Neural progenitor cell (in vitro differentiated cells): ENCODE data around the gene PDIA5. TPM values are rescaled to one million over a fixed set of nuclear protein-coding genes. Genes with fewer than 3 reads are reported as not detected.

ENCODE experiments used
- DNase-seq: peaks from one replicate; pipeline ENCODE4 v3.0.0-alpha.2; 2016; ENCODE audit warnings: low spot score
- H2AFZ ChIP-seq: fragments of 200-600 bp; sonication (generic); replicated peaks from 2 replicates; pipeline ENCODE4 v1.6.1; 2016; ENCODE audit warnings: antibody characterized with exemption
- H3F3A ChIP-seq: fragments of 200-600 bp; sonication (generic); 2 replicates; pipeline ENCODE4 v1.6.1; 2016; ENCODE audit warnings: antibody characterized with exemption, low read depth
- H3K27ac ChIP-seq: fragments of 200-600 bp; sonication (generic); 2 replicates; pipeline ENCODE4 v1.5.1; 2016; ENCODE audit warnings: mild to moderate bottlenecking
- H3K27me3 ChIP-seq: fragments of 200-600 bp; sonication (generic); 2 replicates; pipeline ENCODE4 v1.6.1; 2016; ENCODE audit warnings: mild to moderate bottlenecking, moderate library complexity
- H3K36me3 ChIP-seq: fragments of 200-600 bp; sonication (generic); 2 replicates; pipeline ENCODE4 v1.5.1; 2016
- H3K4me1 ChIP-seq: fragments of 200-600 bp; sonication (generic); 2 replicates; pipeline ENCODE4 v1.6.1; 2016; ENCODE audit warnings: mixed run types
- H3K4me2 ChIP-seq: fragments of 200-600 bp; sonication (generic); 2 replicates; pipeline ENCODE4 v1.6.1; 2016
- H3K4me3 ChIP-seq: fragments of 200-600 bp; sonication (generic); 2 replicates; pipeline ENCODE4 v1.5.1; 2016
- H3K79me2 ChIP-seq: fragments of 200-600 bp; sonication (generic); 2 replicates; pipeline ENCODE4 v1.6.1; 2016; ENCODE audit warnings: low read depth
- H3K9ac ChIP-seq: fragments of 200-600 bp; sonication (generic); 2 replicates; pipeline ENCODE4 v1.6.1; 2016
- H3K9me3 ChIP-seq: fragments of 200-600 bp; sonication (generic); 2 replicates; pipeline ENCODE4 v1.5.1; 2016; ENCODE audit warnings: low read depth
- H4K20me1 ChIP-seq: fragments of 200-600 bp; sonication (generic); 2 replicates; pipeline ENCODE4 v1.6.1; 2016; ENCODE audit warnings: low read depth
- H3K27ac Mint-ChIP-seq: 3 replicates; pipeline ENCODE4 v1.8.0; 2021; ENCODE audit warnings: mixed read lengths
- H3K27me3 Mint-ChIP-seq: 2 replicates; pipeline ENCODE4 v1.8.0; 2022; ENCODE audit warnings: low read depth, mild to moderate bottlenecking, inconsistent platforms, moderate library complexity, mixed read lengths; ENCODE audit not compliant: insufficient read depth
- H3K36me3 Mint-ChIP-seq: 3 replicates; pipeline ENCODE4 v1.8.0; 2021; ENCODE audit warnings: mixed read lengths
- H3K4me1 Mint-ChIP-seq: 3 replicates; pipeline ENCODE4 v1.8.0; 2021; ENCODE audit warnings: mixed read lengths
- H3K4me3 Mint-ChIP-seq: 3 replicates; pipeline ENCODE4 v1.8.0; 2021; ENCODE audit warnings: mild to moderate bottlenecking, moderate library complexity, mixed read lengths
- H3K9me3 Mint-ChIP-seq: 3 replicates; pipeline ENCODE4 v1.8.0; 2020; ENCODE audit warnings: mixed read lengths
- EZH2 ChIP-seq: fragments of 200-600 bp; sonication (generic); IDR thresholded peaks from 2 replicates; pipeline ENCODE4 v1.6.1; 2017; ENCODE audit warnings: antibody characterized with exemption, mild to moderate bottlenecking, moderate library complexity
- EZH2phosphoT487 ChIP-seq: fragments of 200-600 bp; sonication (generic); IDR thresholded peaks from 2 replicates; pipeline ENCODE4 v1.6.1; 2017; ENCODE audit warnings: antibody characterized with exemption
- total RNA-seq: library from RNA; depleted of rRNA; stranded (reverse); fragments of >200 nt; gene quantifications from 2 replicates; pipeline ENCODE4 v1.2.3, GENCODE V29; 2015; ENCODE audit warnings: low replicate concordance
- TF ChIP-seq, protein P1 (sequence below): fragments of 200-600 bp; sonication (generic); IDR thresholded peaks from 2 replicates; pipeline ENCODE4 v1.5.1; 2017; ENCODE audit warnings: antibody characterized with exemption, mild to moderate bottlenecking

The PDIA5 gene
- total RNA-seq, 1 donor from 2014 or later = 15.8 TPM

GRCh38 chr3:123102249-123102648 lies 35.4 kb downstream of the PDIA5 start:
- Histone ChIP-seq H3K79me2 (no peaks in the 10 kb centered on the region), H3K4me2 (no peak overlapping the region), H3K4me3 (no peak overlapping the region), H3K36me3 (no peaks in the 10 kb centered on the region), H4K20me1 (no peaks in the 10 kb centered on the region), H3K9me3 (no peaks in the 10 kb centered on the region), H3K27ac (no peak overlapping the region), H3K4me1 (peaks cover 13% of the 10 kb centered on the region), H3K9ac (no peak overlapping the region), H3F3A (no peaks in the 10 kb centered on the region), H2AFZ (no peak overlapping the region), H3K27me3 (no peaks in the 10 kb centered on the region)
- Mint-ChIP-seq H3K27me3 (peaks cover 13% of the 10 kb centered on the region), H3K4me3 (no peak overlapping the region), H3K4me1 (peaks cover 30% of the 10 kb centered on the region), H3K9me3 (no peaks in the 10 kb centered on the region), H3K27ac (no peak overlapping the region), H3K36me3 (peaks cover 42% of the 10 kb centered on the region)
- no peak for DNase-seq
- no peak for TF ChIP-seq EZH2phosphoT487
- TF ChIP-seq EZH2 = no peak
- TF ChIP-seq, protein P1, sequence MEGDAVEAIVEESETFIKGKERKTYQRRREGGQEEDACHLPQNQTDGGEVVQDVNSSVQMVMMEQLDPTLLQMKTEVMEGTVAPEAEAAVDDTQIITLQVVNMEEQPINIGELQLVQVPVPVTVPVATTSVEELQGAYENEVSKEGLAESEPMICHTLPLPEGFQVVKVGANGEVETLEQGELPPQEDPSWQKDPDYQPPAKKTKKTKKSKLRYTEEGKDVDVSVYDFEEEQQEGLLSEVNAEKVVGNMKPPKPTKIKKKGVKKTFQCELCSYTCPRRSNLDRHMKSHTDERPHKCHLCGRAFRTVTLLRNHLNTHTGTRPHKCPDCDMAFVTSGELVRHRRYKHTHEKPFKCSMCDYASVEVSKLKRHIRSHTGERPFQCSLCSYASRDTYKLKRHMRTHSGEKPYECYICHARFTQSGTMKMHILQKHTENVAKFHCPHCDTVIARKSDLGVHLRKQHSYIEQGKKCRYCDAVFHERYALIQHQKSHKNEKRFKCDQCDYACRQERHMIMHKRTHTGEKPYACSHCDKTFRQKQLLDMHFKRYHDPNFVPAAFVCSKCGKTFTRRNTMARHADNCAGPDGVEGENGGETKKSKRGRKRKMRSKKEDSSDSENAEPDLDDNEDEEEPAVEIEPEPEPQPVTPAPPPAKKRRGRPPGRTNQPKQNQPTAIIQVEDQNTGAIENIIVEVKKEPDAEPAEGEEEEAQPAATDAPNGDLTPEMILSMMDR = no peak

GRCh38 chr3:123102826-123103225 lies 36.0 kb downstream of the PDIA5 start:
- DNase-seq = no peak
- no peaks in the 10 kb centered on the region for H3K79me2 ChIP-seq
- H3F3A ChIP-seq = no peaks in the 10 kb centered on the region
- no peaks in the 10 kb centered on the region for H3K27me3 ChIP-seq
- TF ChIP-seq, protein P1 = no peak
- TF ChIP-seq EZH2 = no peak
- no peak for TF ChIP-seq EZH2phosphoT487
- no peak overlapping the region for H3K27ac ChIP-seq
- no peak overlapping the region for H3K4me3 Mint-ChIP-seq
- no peaks in the 10 kb centered on the region for H3K36me3 ChIP-seq
- H3K27me3 Mint-ChIP-seq = peaks cover 14% of the 10 kb centered on the region
- peaks cover 30% of the 10 kb centered on the region for H3K4me1 Mint-ChIP-seq
- H4K20me1 ChIP-seq = no peaks in the 10 kb centered on the region
- no peaks in the 10 kb centered on the region for H3K9me3 Mint-ChIP-seq
- H2AFZ ChIP-seq = no peak overlapping the region
- no peak overlapping the region for H3K27ac Mint-ChIP-seq
- H3K9me3 ChIP-seq = no peaks in the 10 kb centered on the region
- no peak overlapping the region for H3K4me3 ChIP-seq
- no peak overlapping the region for H3K9ac ChIP-seq
- peaks cover 45% of the 10 kb centered on the region for H3K36me3 Mint-ChIP-seq
- no peak overlapping the region for H3K4me2 ChIP-seq
- H3K4me1 ChIP-seq = peaks cover 13% of the 10 kb centered on the region

- H3K79me2 ChIP-seq = no peaks in the 10 kb centered on the region
- H3K27me3 ChIP-seq = no peaks in the 10 kb centered on the region
- H3K4me1 ChIP-seq = peaks cover 8% of the 10 kb centered on the region
- TF ChIP-seq EZH2phosphoT487 (no peak), EZH2 (no peak)
- TF ChIP-seq, protein P1 = no peak
- no peaks in the 10 kb centered on the region for H3K9me3 ChIP-seq
- Mint-ChIP-seq H3K4me3 (no peak overlapping the region), H3K4me1 (peaks cover 25% of the 10 kb centered on the region), H3K27me3 (peaks cover 12% of the 10 kb centered on the region), H3K9me3 (no peaks in the 10 kb centered on the region), H3K36me3 (peaks cover 45% of the 10 kb centered on the region), H3K27ac (no peak overlapping the region)
- H3K36me3 ChIP-seq = no peaks in the 10 kb centered on the region
- H3K27ac ChIP-seq = no peak overlapping the region
- H3K4me2 ChIP-seq = no peak overlapping the region
- no peak overlapping the region for H3K9ac ChIP-seq
- H4K20me1 ChIP-seq = no peaks in the 10 kb centered on the region
- no peaks in the 10 kb centered on the region for H3F3A ChIP-seq
- H3K4me3 ChIP-seq = no peak overlapping the region
- no peak overlapping the region for H2AFZ ChIP-seq
- DNase-seq = no peak
Observed at GRCh38 chr3:123104550-123104949, 37.7 kb downstream of the PDIA5 start.
